NCI-H526 treated with DMSO at 0.1 percent for 48 hours (cell line): ENCODE measurements around the gene EPS8.
"Not testable (repeated sequence)": the region's sequence is repeated elsewhere in the genome, so short reads cannot be mapped to it uniquely, and the experiment has no call there.

ENCODE experiments used
- DNase-seq: peaks from one replicate; lab custom pipeline; 2025; lab: John Stamatoyannopoulos, UW

Gene EPS8

GRCh38 chr12:15646581-15646980 is 142.6 kb downstream of the EPS8 start:
- DNase-seq = no peak

- no peak for DNase-seq
These were observed 144.5 kb downstream of the EPS8 start for GRCh38 chr12:15644700-15645099.

GRCh38 chr12:15638231-15638630 is 151.0 kb downstream of the EPS8 start:
- no peak for DNase-seq

- DNase-seq = no peak
These were observed 152.9 kb downstream of the EPS8 start for GRCh38 chr12:15636060-15636890.

- DNase-seq = no peak
These were observed 155.0 kb downstream of the EPS8 start for GRCh38 chr12:15634010-15634683.

GRCh38 chr12:15633201-15633600 is 156.0 kb downstream of the EPS8 start:
- no peak for DNase-seq

- no peak for DNase-seq
These were observed 156.5 kb downstream of the EPS8 start for GRCh38 chr12:15632708-15633107.

- DNase-seq = no peak
These were observed 158.0 kb downstream of the EPS8 start for GRCh38 chr12:15631007-15631715.

GRCh38 chr12:15629761-15630160 is 159.4 kb downstream of the EPS8 start:
- DNase-seq = no peak

GRCh38 chr12:15629108-15629507 is 160.1 kb downstream of the EPS8 start:
- peak; percentile 51 for DNase-seq

- no peak for DNase-seq
These were observed 160.9 kb downstream of the EPS8 start for GRCh38 chr12:15627995-15628945.

- DNase-seq = no peak
These were observed 164.1 kb downstream of the EPS8 start for GRCh38 chr12:15625075-15625474.

GRCh38 chr12:15620741-15621539 is 168.2 kb downstream of the EPS8 start:
- DNase-seq = no peak

- not testable (repeated sequence) for DNase-seq
These were observed 172.7 kb downstream of the EPS8 start for GRCh38 chr12:15616495-15616894.

GRCh38 chr12:15613981-15614380 is 175.2 kb downstream of the EPS8 start:
- DNase-seq = no peak

- no peak for DNase-seq
These were observed 180.2 kb downstream of the EPS8 start for GRCh38 chr12:15608941-15609340.

- no peak for DNase-seq
These were observed 180.8 kb downstream of the EPS8 start for GRCh38 chr12:15608406-15608805.

GRCh38 chr12:15605881-15606590 is 183.2 kb downstream of the EPS8 start:
- no peak for DNase-seq

GRCh38 chr12:15603474-15604085 is 185.6 kb downstream of the EPS8 start:
- no peak for DNase-seq
